Sigmoid colon (tissue), 4 donors: ENCODE results near the gene TEX48.

Experiments
- CTCF ChIP-seq, 4 experiments: fragments of 450-650 bp in 3 of 4; fragments of 200-600 bp in 1 of 4; IDR thresholded peaks; one replicate each; pipeline ENCODE4 v1.5.1; 2016 to 2019; ENCODE audit warnings: antibody characterized with exemption in 4 of 4, mild to moderate bottlenecking in 3 of 4, moderate library complexity in 2 of 4
- EP300 ChIP-seq, 4 donors: sonication (generic); formaldehyde crosslinking; IDR thresholded peaks; one replicate each; pipeline ENCODE4 v1.6.1; 2017; ENCODE audit warnings: antibody characterized with exemption in 4 of 4
- POLR2A ChIP-seq, 2 donors: fragments of 450-650 bp; IDR thresholded peaks; one replicate each; pipeline ENCODE4 v1.6.1; 2016; ENCODE audit warnings: antibody characterized with exemption in 2 of 2, mild to moderate bottlenecking in 2 of 2, moderate library complexity in 2 of 2
- POLR2AphosphoS5 ChIP-seq, 4 donors: sonication (generic); formaldehyde crosslinking; IDR thresholded peaks; one replicate each; pipeline ENCODE4 v1.6.1; 2017; ENCODE audit warnings: antibody characterized with exemption in 4 of 4

- no peak for TF ChIP-seq POLR2A (IDR thresholded peaks at IDR 0.05)
- no peak for TF ChIP-seq CTCF (IDR thresholded peaks at IDR 0.05)
- no peak for TF ChIP-seq EP300 (IDR thresholded peaks at IDR 0.05)
- no peak for TF ChIP-seq POLR2AphosphoS5 (IDR thresholded peaks at IDR 0.05)
These were observed 54.4 kb downstream of the TEX48 start for GRCh38 chr9:114627553-114627952.
